Panc1 (cell line): ENCODE measurements around the gene SRCIN1. TPM values are rescaled to one million over a fixed set of nuclear protein-coding genes. Genes with fewer than 3 reads are reported as not detected.

Source experiments
- ATAC-seq: fragments of 200-7000 bp; cut with Tn5 transposase; 2 replicates; pipeline ENCODE4 v1.9.1; 2020; ENCODE audit warnings: mild to moderate bottlenecking, moderate library complexity
- BruUV-seq: library from RNA; stranded (reverse); fragments of 400-500 nt; replicated peaks from 2 replicates; lab custom pipeline; 2021; lab: Mats Ljungman, UMichigan
- CTCF ChIA-PET: fragments of 300-600 bp; sonication (Branson Sonifier 250); formaldehyde crosslinking; loops from one replicate; lab custom pipeline; 2022; ENCODE audit warnings: antibody characterized with exemption; lab: Charles Lee
- POLR2A ChIA-PET: fragments of 300-600 bp; sonication (Branson Sonifier 250); formaldehyde crosslinking; loops from one replicate; lab custom pipeline; 2022; ENCODE audit warnings: antibody characterized with exemption; lab: Charles Lee
- DNase-seq: peaks from one replicate; pipeline ENCODE4 v3.0.0-alpha.2; 2010; ENCODE audit warnings: low read depth, low spot score
- H3K27ac ChIP-seq: 2 replicates; pipeline ENCODE4 v1.5.1; 2011; ENCODE audit warnings: mild to moderate bottlenecking, low read length, inconsistent platforms
- H3K27me3 ChIP-seq: fragments of 200-500 bp; sonication (Bioruptor generic); 2 replicates; pipeline ENCODE4 v1.6.0; 2014; ENCODE audit warnings: low read length, inconsistent platforms; ENCODE audit not compliant: control insufficient read depth, insufficient read depth
- H3K36me3 ChIP-seq: fragments of 200-500 bp; sonication (Bioruptor generic); 2 replicates; pipeline ENCODE4 v1.5.1; 2014; ENCODE audit warnings: inconsistent platforms, mild to moderate bottlenecking, low read length, moderate library complexity; ENCODE audit not compliant: control insufficient read depth, insufficient read depth
- H3K4me1 ChIP-seq: 2 replicates; pipeline ENCODE4 v1.5.1; 2011; ENCODE audit warnings: inconsistent platforms, mild to moderate bottlenecking, low read length, moderate library complexity; ENCODE audit not compliant: control insufficient read depth, insufficient read depth
- H3K4me3 ChIP-seq, 2 experiments: 2 replicates each; pipeline ENCODE4 v1.5.1; 2011 to 2012; ENCODE audit warnings: low read depth in 2 of 2, low read length in 2 of 2, mild to moderate bottlenecking in 2 of 2, inconsistent platforms in 1 of 2, moderate library complexity in 1 of 2
- H3K9me3 ChIP-seq: fragments of 200-500 bp; sonication (Bioruptor generic); 2 replicates; pipeline ENCODE4 v1.5.1; 2014; ENCODE audit warnings: low read depth, mild to moderate bottlenecking, inconsistent platforms, low read length, moderate library complexity; ENCODE audit not compliant: control insufficient read depth, insufficient read depth
- CTCF ChIP-seq: fragments of 450-650 bp; IDR thresholded peaks from 2 replicates; pipeline ENCODE4 v1.5.1; 2017; ENCODE audit warnings: mild to moderate bottlenecking
- POLR2AphosphoS5 ChIP-seq: IDR thresholded peaks from 2 replicates; pipeline ENCODE4 v1.6.1; 2012; ENCODE audit warnings: mild to moderate bottlenecking, low read depth, low read length, moderate library complexity
- REST ChIP-seq, 2 experiments: IDR thresholded peaks; 2 replicates each; pipeline ENCODE4 v1.6.1; 2011 to 2012; ENCODE audit warnings: low read depth in 2 of 2, control low read depth in 1 of 2, low read length in 1 of 2, mild to moderate bottlenecking in 1 of 2, moderate library complexity in 1 of 2; ENCODE audit not compliant: insufficient read depth in 1 of 2
- SIN3A ChIP-seq: IDR thresholded peaks from 2 replicates; pipeline ENCODE4 v1.6.1; 2012; ENCODE audit warnings: low read depth, mild to moderate bottlenecking, low read length, moderate library complexity, borderline replicate concordance; ENCODE audit not compliant: insufficient read depth
- TCF7L2 ChIP-seq: IDR thresholded peaks from 2 replicates; pipeline ENCODE4 v1.6.1; 2011; ENCODE audit warnings: mild to moderate bottlenecking, low read depth, low read length, inconsistent platforms
- in situ Hi-C: cut with HindIII; loops from 2 replicates; pipeline ENCODE4 v1.10.0; 2016; ENCODE audit warnings: low sequenced_read_pairs, low pct_unique_long_range_greater_than_20kb
- intact Hi-C: fragments of 100-400 bp; cut with micrococcal nuclease; formaldehyde crosslinking; loops from one replicate; pipeline ENCODE4 v1.10.0; 2022; ENCODE audit not compliant: unreplicated experiment
- total RNA-seq: library from RNA; stranded (reverse); gene quantifications from one replicate; pipeline ENCODE4 v1.2.1, GENCODE V29; 2021; ENCODE audit not compliant: unreplicated experiment

SRCIN1 gene
- total RNA-seq, 1 experiment from 2014 or later = 12.8 TPM

- Histone ChIP-seq H3K4me3 (no peak overlapping the region), H3K36me3 (no peaks in the 10 kb centered on the region), H3K27ac (no peak overlapping the region), H3K27me3 (no peaks in the 10 kb centered on the region), H3K9me3 (no peaks in the 10 kb centered on the region), H3K4me1 (peaks cover 17% of the 10 kb centered on the region)
- BruUV-seq = no TSS peak
- TF ChIP-seq SIN3A = no peak
- TF ChIP-seq REST (IDR thresholded peaks at IDR 0.05; ENCODE audit: insufficient read depth in 1 of 2, low read depth in 2 of 2, low read length in 1 of 2) = no peak
- TF ChIP-seq CTCF = no peak
- TF ChIP-seq POLR2AphosphoS5 = no peak
- no peak for TF ChIP-seq TCF7L2
- ATAC-seq = no peak
- ChIA-PET POLR2A (no interaction called here), CTCF (no interaction called here)
- in situ Hi-C loops = no loop called here
- DNase-seq = no peak
- intact Hi-C loops = no loop called here
Observed at GRCh38 chr17:38599398-38599856, 6.3 kb downstream of the SRCIN1 start.

GRCh38 chr17:38598995-38599394, 6.8 kb downstream of the SRCIN1 start:
- Histone ChIP-seq H3K9me3 (no peaks in the 10 kb centered on the region), H3K4me3 (no peak overlapping the region), H3K4me1 (peaks cover 17% of the 10 kb centered on the region), H3K27ac (no peak overlapping the region), H3K27me3 (no peaks in the 10 kb centered on the region), H3K36me3 (no peaks in the 10 kb centered on the region)
- ChIA-PET CTCF (interaction anchor here (0.8 kb wide), 1 partner anchor 64 kb away, joined by 3 read pairs; no protein-coding TSS in a partner anchor), POLR2A (no interaction called here)
- in situ Hi-C loops (no loop called here), intact Hi-C loops (no loop called here)
- no peak for DNase-seq
- no peak for TF ChIP-seq POLR2AphosphoS5
- no peak for TF ChIP-seq REST (IDR thresholded peaks at IDR 0.05; ENCODE audit: insufficient read depth in 1 of 2, low read depth in 2 of 2, low read length in 1 of 2)
- TF ChIP-seq SIN3A = no peak
- no peak for TF ChIP-seq TCF7L2
- no peak for TF ChIP-seq CTCF
- BruUV-seq = no TSS peak
- no peak for ATAC-seq
